D721Med (cell line): ENCODE measurements around the gene TXNDC11.

Experiments used
- DNase-seq: peaks from one replicate; pipeline ENCODE4 v3.0.0; 2011; ENCODE audit warnings: low spot score; ENCODE audit not compliant: insufficient read length
- FAIRE-seq: peaks from 2 replicates; lab custom pipeline; 2011; peaks lifted over from hg19 to GRCh38; lab: Jason Lieb, UNC
- CTCF ChIP-seq: IDR thresholded peaks from 2 replicates; pipeline ENCODE4 v1.5.1; 2012; ENCODE audit warnings: mild to moderate bottlenecking, control low read depth; ENCODE audit not compliant: insufficient read depth; ENCODE audit errors: missing control alignments

The TXNDC11 gene

GRCh38 chr16:11697319-11697718 is 45.3 kb downstream of the TXNDC11 start:
- DNase-seq (no peak), FAIRE-seq (no peak)
- TF ChIP-seq CTCF = no peak

- TF ChIP-seq CTCF = no peak
- no peak for FAIRE-seq
- DNase-seq = no peak
These were observed 46.2 kb downstream of the TXNDC11 start for GRCh38 chr16:11696266-11697012.

GRCh38 chr16:11692651-11693050 is 50.0 kb downstream of the TXNDC11 start:
- DNase-seq (no peak), FAIRE-seq (no peak)
- no peak for TF ChIP-seq CTCF

- FAIRE-seq (no peak), DNase-seq (no peak)
- TF ChIP-seq CTCF = no peak
These were observed 50.5 kb downstream of the TXNDC11 start for GRCh38 chr16:11692171-11692570.

GRCh38 chr16:11691771-11692170 is 50.9 kb downstream of the TXNDC11 start:
- TF ChIP-seq CTCF = no peak
- no peak for FAIRE-seq
- DNase-seq = no peak

GRCh38 chr16:11691235-11691634 is 51.4 kb downstream of the TXNDC11 start:
- TF ChIP-seq CTCF = no peak
- DNase-seq (no peak), FAIRE-seq (no peak)
